Transverse colon (tissue), 4 donors: ENCODE results near the gene ZNF407. TPM values are rescaled to one million over a fixed set of nuclear protein-coding genes. Genes with fewer than 3 reads are reported as not detected.

Experiments used
- DNase-seq: peaks from one replicate; pipeline ENCODE4 v3.0.0-alpha.2; 2019
- H3K27ac ChIP-seq, 4 donors: fragments of 200-600 bp; sonication (generic); 2 replicates each; pipeline ENCODE4 v1.5.1; 2016 to 2018; ENCODE audit warnings: inconsistent platforms in 4 of 4
- H3K27me3 ChIP-seq: fragments of 200-600 bp; sonication (generic); 2 replicates; pipeline ENCODE4 v1.5.1; 2017; ENCODE audit warnings: inconsistent platforms
- H3K36me3 ChIP-seq, 4 donors: fragments of 200-600 bp; sonication (generic); 2 replicates each; pipeline ENCODE4 v1.5.1; 2017 to 2019; ENCODE audit warnings: inconsistent platforms in 4 of 4
- H3K4me1 ChIP-seq, 4 donors: fragments of 200-600 bp; sonication (generic); 2 replicates each; pipeline ENCODE4 v1.5.1; 2017 to 2020; ENCODE audit warnings: inconsistent platforms in 4 of 4
- H3K4me3 ChIP-seq, 4 donors: fragments of 200-600 bp; sonication (generic); 1 replicate in 1 of 4; 2 replicates in 3 of 4; pipeline versions ENCODE4 v1.5.1 to v1.6.1; 2017 to 2019; ENCODE audit warnings: inconsistent platforms in 4 of 4
- H3K9me3 ChIP-seq, 2 donors: fragments of 200-600 bp; sonication (generic); 2 replicates each; pipeline ENCODE4 v1.5.1; 2017 to 2019; ENCODE audit warnings: inconsistent platforms in 2 of 2
- CTCF ChIP-seq, 5 experiments: fragments of 200-600 bp in 3 of 5; fragments of 450-650 bp in 2 of 5; sonication (generic) in 3 of 5; IDR thresholded peaks; 1 replicate in 2 of 5; 2 replicates in 3 of 5; pipeline ENCODE4 v1.5.1; 2016 to 2017; ENCODE audit warnings: antibody characterized with exemption in 5 of 5, inconsistent platforms in 3 of 5, mild to moderate bottlenecking in 2 of 5, moderate library complexity in 1 of 5
- EP300 ChIP-seq: sonication (generic); formaldehyde crosslinking; IDR thresholded peaks from one replicate; pipeline ENCODE4 v1.6.1; 2017; ENCODE audit warnings: antibody characterized with exemption, low read depth
- POLR2A ChIP-seq: fragments of 450-650 bp; IDR thresholded peaks from one replicate; pipeline ENCODE4 v1.6.1; 2016; ENCODE audit warnings: antibody characterized with exemption, mild to moderate bottlenecking, moderate library complexity
- POLR2AphosphoS5 ChIP-seq, 3 donors: sonication (generic); formaldehyde crosslinking; IDR thresholded peaks; one replicate each; pipeline ENCODE4 v1.6.1; 2016; ENCODE audit warnings: antibody characterized with exemption in 3 of 3
- WGBS, 2 donors: methylation state at CpG; one replicate each; pipeline ENCODE4 v1.1.5; 2018; ENCODE audit warnings: low coverage in 1 of 2; 5-methylcytosine and 5-hydroxymethylcytosine counted together
- in situ Hi-C, 4 donors: fragments of 200-750 bp; cut with MboI; loops; one replicate each; pipeline versions ENCODE4 v1.15.0 to v1.15.1; 2017; ENCODE audit warnings: low sequenced_read_pairs in 3 of 4, low pct_ligation_motif_present in 1 of 4, low pct_unique_long_range_greater_than_20kb in 1 of 4
- intact Hi-C: fragments of 100-400 bp; cut with DNase I; formaldehyde crosslinking; loops from one replicate; pipeline ENCODE4 v1.15.1; 2023; ENCODE audit warnings: low total_unique reads
- total RNA-seq, 4 donors: library from RNA; depleted of rRNA; stranded (reverse); fragments of >200 nt; gene quantifications; one replicate each; pipeline ENCODE4 v1.1.0, GENCODE V29; 2016

ZNF407 gene
- total RNA-seq, 4 donors from 2014 or later, result 13.5 to 24.1 (median 20.1) TPM

DNA sequence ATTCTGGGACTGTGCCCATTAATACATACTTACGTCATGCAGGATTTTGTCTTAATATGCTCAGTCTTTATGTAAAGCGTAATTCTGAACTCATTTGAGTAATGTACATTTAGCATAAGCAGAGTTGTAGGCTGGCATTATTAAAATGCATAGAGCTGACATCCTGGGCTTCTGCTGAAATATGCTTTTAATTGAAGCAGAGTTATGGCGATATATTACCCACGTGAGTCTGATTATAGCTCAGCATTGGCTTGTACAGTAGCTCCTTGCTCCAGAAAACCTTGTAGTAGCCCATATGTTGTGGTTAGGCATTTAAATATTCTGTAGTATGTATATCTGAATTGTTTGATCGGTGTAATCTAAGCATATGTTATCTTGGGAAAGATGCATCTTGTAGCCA, 377.3 kb downstream of the ZNF407 start:
- TF ChIP-seq POLR2AphosphoS5 (IDR thresholded peaks at IDR 0.05), result no peak
- TF ChIP-seq EP300, result no peak
- no peak for TF ChIP-seq POLR2A
- no peak for TF ChIP-seq CTCF (IDR thresholded peaks at IDR 0.05)
- intact Hi-C loops (no loop called here), in situ Hi-C loops (no loop called here)
- Histone ChIP-seq H3K27me3 (no peaks in the 10 kb centered on the region), H3K27ac (no peak overlapping the region), H3K36me3 (no peaks in the 10 kb centered on the region), H3K9me3 (no peaks in the 10 kb centered on the region), H3K4me1 (peaks cover 4 to 25% (median 18%) of the 10 kb centered on the region in 4 donors), H3K4me3 (no peak overlapping the region)
- 96 to 97% methylated on average over 4 to 5 of the region's 5 CpGs for WGBS, 2 donors
- no peak for DNase-seq

DNA sequence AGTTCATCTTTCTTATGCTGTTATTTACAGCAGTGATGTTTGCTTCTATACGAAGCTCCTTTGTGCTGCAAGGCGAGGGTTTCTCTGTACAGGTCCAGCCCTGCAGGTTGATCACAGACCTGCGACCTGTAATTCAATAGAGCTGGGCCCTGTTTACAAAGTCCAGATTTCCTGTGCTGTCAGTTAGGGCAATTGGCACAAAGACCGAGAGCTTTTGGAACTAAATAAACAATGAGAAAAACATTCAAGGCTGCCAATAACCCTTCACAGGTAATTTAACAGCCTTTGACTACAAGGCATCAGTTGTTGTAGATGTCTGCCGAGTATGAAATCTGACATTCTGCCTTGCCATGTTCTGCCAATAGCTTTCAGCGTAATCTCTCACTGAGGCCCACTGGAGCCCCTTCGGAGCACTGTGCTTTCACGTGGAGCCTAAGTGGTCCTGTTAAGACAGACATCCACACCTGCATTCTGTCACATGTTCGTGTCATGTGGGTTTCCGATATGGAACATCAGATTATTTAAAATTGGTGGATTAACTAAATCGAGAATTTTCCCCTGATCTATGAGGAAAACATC, 378.8 kb downstream of the ZNF407 start:
- Histone ChIP-seq H3K27ac (peak overlapping the region in 1 of 4 donors; percentile 27), H3K27me3 (no peaks in the 10 kb centered on the region), H3K4me3 (no peak overlapping the region), H3K36me3 (no peaks in the 10 kb centered on the region), H3K9me3 (no peaks in the 10 kb centered on the region), H3K4me1 (peaks cover 4 to 18% (median 11%) of the 10 kb centered on the region in 4 donors)
- WGBS, 2 donors, result 29 to 46% methylated on average over 7 to 11 of the region's 11 CpGs
- no peak for DNase-seq
- TF ChIP-seq CTCF (IDR thresholded peaks at IDR 0.05) (peak in 1 of 5 experiments; percentile 10), POLR2AphosphoS5 (IDR thresholded peaks at IDR 0.05) (no peak)
- in situ Hi-C loops (no loop called here), intact Hi-C loops (no loop called here)

DNA sequence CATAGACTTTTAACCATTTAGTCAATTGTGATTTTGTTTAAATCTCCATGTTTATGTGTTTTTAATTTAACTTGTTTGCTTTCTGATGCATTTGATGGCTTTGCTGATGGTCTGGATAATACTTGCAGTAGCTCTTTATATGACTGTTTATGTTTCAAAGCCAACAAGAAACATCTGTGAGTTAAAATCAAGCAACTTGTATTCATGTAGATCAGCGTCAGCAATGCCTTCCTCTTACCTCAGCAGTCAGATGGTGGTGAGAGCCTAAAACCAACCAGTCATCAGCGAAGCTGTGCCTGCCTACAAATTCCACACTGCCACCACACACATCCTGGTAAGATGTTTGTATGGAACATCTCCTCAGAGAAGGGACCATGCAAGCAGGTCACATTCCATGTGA, 379.4 kb downstream of the ZNF407 start:
- H3K27me3 ChIP-seq, result no peaks in the 10 kb centered on the region
- H3K36me3 ChIP-seq, result no peaks in the 10 kb centered on the region
- WGBS, 2 donors, result 70 to 76% methylated on average over 2 of the region's 2 CpGs
- intact Hi-C loops, result loop anchor here (1.0 kb wide), 1 partner anchor 92 kb away; no protein-coding TSS in a partner anchor
- TF ChIP-seq EP300 (no peak), CTCF (IDR thresholded peaks at IDR 0.05) (no peak)
- peaks cover 4 to 14% (median 6%) of the 10 kb centered on the region in 4 donors for H3K4me1 ChIP-seq
- DNase-seq, result no peak
- peak overlapping the region in 1 of 4 donors; percentile 27 for H3K27ac ChIP-seq
- in situ Hi-C loops, result no loop called here
- H3K4me3 ChIP-seq, result no peak overlapping the region
- H3K9me3 ChIP-seq, result no peaks in the 10 kb centered on the region

- 96% methylated on average over 6 of the region's 6 CpGs; no CpG with 5 or more reads in 1 of the 2 donors for WGBS, 2 donors
- no peak overlapping the region for H3K4me3 ChIP-seq
- in situ Hi-C loops, result no loop called here
- H3K4me1 ChIP-seq, result peaks cover 4 to 14% (median 6%) of the 10 kb centered on the region in 4 donors
- no peaks in the 10 kb centered on the region for H3K9me3 ChIP-seq
- no peak for TF ChIP-seq POLR2A
- TF ChIP-seq EP300, result no peak
- no peak for TF ChIP-seq POLR2AphosphoS5 (IDR thresholded peaks at IDR 0.05)
- TF ChIP-seq CTCF (IDR thresholded peaks at IDR 0.05), result no peak
- H3K27me3 ChIP-seq, result no peaks in the 10 kb centered on the region
- no peak for DNase-seq
- intact Hi-C loops, result no loop called here
- no peaks in the 10 kb centered on the region for H3K36me3 ChIP-seq
- no peak overlapping the region for H3K27ac ChIP-seq
Observed at GRCh38 chr18:74980669-74981068, 383.0 kb downstream of the ZNF407 start.
